HG03354 (cell line): ENCODE data around the gene DNAH3.

Experiments
- ATAC-seq: cut with Tn5 transposase; IDR thresholded peaks from one replicate; pipeline ENCODE4 v1.9.1; 2021; ENCODE audit warnings: mild to moderate bottlenecking; ENCODE audit not compliant: unreplicated experiment, poor library complexity, severe bottlenecking

DNAH3 gene

DNA sequence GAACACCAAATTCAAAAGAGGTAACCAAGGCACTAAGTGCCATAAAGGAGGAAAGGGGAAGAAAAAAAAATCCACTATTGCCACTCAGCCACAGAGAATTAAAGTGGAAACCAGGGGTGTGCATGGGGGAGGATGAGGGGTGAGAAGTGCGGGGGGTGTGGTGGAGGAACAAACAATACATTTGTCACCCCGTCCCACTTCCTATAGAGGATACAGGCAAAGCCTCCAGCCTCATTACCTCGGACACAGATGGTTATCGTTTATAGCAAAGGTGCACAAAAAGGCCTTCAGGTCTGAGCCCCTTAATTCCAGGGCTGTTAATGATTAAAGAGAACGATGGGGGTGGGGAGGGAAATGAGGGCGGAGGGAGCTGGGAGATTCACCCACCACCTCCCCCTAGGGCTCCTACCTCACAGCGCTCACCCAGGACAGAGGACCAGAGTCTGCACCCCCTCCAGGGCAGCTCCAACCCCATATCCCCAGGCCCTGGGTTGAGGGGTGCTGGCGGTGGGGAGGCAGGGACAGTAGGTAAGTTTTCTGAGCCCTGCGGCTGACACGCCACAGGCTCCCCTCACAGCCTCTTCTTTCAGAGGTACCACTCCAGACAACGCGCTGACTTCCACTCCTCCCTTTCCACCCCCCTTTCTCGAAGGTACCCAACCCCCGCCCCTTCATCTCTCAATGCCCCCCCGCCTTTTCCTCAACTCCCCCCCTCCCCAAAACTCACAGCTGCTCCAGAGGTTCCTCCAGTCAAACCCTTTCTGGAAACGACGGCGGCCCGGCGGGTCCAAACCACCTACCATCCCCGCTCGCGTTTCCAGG lies 251.0 kb downstream of the DNAH3 start:
- ATAC-seq: no peak

DNA sequence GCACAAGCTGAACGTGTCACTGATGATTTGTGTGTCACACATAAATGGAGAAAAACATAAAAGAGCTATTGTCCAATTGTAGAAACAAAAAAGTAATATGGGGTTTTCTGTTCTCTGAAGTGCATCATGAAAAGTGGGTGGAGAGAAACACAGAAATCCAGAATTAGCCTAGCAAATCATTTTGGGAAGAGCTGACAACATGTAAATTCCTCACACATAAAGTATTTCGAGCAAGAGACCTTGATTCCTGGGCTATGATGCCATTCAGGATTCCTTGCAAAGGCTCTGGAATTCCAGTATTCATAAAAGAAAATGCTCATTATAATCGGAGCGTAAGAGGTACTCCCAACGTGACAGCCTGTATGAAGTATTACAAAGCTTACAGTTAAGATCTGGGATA lies 251.6 kb downstream of the DNAH3 start:
- no peak for ATAC-seq

GRCh38 chr16:20897922-20898321 lies 252.7 kb downstream of the DNAH3 start:
- no peak for ATAC-seq

DNA sequence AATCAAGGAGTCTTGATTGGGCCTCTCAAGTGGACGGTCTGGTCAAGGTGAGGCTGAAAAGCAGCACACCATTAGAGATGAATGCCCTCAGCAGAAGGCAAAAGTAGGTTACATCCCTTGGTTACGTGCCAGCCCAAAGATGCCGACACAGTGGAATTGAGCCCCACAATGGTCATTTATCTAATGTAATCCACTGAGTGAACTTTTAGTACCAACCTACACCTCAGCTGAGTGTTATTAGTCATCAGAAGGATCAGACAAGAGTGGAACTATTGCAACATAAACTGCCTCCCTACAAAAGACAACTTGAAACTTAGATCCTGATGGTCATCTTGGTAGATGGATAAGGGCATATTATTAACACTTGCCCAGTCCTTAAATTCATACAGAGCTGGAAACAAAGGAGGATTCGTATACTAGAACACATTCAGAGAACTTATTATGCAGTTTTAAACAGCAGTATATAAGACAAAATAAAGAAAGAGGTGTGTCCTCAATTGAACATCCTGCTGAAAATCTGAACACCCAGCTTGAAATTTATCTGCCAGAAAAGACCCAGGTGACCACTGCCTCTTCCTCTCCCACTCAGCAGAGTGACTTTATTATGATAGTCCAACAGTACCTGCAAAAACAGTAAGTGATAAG lies 253.3 kb downstream of the DNAH3 start:
- ATAC-seq: no peak

DNA sequence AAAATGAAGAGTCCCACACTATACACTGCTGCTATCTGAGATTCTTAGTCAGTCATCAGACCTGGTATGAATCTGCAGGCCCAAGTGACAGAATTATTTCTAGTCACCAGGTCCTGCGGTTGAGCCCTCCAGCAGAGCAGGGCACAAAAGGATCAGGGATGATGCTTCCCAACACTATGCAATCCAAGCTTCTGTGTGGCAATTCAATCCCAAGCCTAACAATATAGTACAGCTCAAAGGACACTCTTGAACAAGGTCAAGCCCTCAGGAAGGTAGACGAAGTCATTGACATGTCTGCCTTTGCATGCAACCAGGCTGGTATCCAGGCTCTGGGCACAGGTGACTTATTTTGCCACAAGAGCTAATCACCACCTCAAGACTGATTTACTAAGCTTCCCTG lies 256.3 kb downstream of the DNAH3 start:
- no peak for ATAC-seq

DNA sequence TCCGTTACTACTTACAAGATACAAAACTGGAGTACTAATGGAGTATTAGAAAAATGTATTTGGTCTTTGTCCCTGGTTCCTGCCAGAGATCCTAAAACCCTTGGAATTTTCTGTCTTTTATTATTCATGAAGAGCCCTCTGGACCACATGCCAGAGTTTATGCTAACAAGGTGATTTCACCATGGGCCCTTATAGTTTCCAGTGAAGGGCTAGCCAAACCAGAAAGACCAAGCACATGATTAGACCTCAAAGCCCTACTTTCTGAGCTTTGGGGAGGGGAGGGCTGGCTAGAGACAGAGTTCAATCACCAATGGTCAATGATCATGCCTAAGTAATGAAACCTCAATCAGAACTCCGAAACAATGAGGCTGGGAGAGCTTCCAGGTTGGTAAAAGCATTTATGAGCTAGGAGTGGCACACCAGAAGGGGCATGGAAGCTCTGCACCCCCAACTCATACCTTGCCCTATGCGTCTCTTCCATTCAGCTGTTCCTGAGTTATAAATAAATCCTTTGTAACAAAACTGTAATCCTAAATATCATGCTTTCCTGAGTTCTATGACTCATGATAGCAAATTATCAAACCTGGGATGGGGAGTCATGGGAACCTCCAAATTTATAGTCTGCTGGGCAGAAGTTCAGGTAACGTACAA lies 260.9 kb downstream of the DNAH3 start:
- no peak for ATAC-seq

DNA sequence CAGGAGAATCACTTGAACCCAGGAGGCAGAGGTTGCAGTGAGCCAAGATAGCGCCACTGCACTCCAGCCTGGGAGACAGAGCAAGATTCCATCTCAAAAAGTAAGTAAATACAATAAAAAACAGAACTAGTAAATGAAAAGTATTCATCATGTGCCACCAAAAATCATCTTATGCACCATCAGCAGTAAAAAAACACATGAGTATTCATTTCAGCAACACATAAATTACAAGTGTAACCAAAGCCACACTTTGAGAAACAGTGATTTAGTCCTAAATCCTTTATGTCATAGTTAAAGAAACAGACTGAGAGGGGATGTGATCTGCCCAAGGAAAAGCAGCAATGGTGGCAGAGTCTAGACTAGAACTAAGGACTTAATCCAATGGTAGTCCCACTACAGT lies 263.4 kb downstream of the DNAH3 start:
- no peak for ATAC-seq

GRCh38 chr16:20886320-20886719 lies 264.3 kb downstream of the DNAH3 start:
- no peak for ATAC-seq

DNA sequence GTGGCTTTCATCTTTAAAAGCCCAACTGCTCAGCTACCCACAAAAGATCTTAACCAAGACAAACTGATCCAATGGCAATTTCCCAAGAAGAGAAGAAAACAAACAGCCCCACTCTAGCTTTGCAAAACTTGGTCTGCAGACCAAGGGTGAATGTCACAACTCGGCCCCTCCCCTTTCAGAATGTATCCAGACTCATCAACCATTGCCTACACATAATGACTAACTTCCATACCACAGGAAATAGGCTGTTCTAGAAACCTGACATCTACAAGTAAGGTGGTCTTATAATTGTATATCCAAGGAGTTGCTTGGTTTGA lies 266.4 kb downstream of the DNAH3 start:
- no peak for ATAC-seq

DNA sequence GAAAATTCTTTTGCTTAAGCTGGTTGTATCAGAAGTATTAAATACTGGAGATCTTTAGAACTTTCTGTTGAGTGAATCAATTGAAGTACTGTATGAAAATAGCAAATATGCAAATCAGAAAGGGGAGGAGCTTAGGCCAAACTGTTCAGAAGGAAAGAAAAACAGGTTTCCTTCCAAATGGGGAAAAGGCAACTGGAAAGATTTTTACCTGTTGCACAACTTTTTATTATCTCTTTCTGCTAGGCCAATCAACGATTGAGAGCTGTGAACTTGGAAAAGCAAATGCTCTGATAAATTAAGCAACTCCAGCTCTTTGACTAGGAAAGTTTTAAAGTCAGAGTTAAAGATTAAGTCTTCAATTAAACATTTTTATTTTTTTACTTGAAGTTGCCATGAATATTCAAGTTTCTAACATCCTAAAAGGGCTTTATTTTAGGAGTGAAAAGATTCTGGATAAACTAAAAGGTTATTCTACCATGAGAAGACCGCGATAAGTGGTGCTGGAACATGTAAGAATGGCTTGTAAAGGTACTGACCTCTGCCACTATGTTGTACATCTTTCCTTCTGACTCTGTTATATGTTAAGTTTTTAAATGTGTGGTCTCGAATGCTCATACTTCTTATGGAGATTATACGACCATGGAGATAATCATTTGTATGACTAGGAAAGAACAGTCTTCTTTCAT lies 266.9 kb downstream of the DNAH3 start:
- no peak for ATAC-seq
